OCI-LY3 (cell line): Measurements from ENCODE around the gene KLHDC7A.

ENCODE experiments used
- EZH2phosphoT487 ChIP-seq: fragments of 200-600 bp; shearing (Covaris generic); IDR thresholded peaks from 2 replicates; pipeline ENCODE4 v1.6.1; 2018; ENCODE audit warnings: antibody characterized with exemption, mixed run types, low read depth
- TF ChIP-seq, protein P1 (sequence below): fragments of 200-600, 300-600 bp; sonication (generic); IDR thresholded peaks from 2 replicates; pipeline ENCODE4 v1.5.1; 2014; ENCODE audit warnings: antibody characterized with exemption, low read length, low read depth

DNA sequence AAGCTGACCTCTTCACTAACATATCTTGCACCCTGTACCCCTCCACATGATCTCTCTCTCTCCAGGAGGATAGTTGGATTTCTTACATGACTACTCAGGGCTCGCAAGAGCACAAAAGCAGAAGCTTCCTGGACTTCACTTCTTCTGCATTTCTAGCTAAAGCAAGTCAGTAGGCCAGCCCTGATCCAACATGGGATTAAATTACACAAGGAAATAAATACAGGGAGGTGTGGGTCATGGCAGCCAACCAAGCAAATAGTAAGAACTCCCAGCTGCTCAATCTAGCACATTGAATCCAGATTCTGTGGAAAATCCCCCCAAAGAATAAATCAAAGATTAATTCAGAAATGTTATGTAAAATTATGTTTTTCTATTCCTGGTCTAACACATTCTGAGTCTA, 33.3 kb downstream of the KLHDC7A start:
- TF ChIP-seq, protein P1, sequence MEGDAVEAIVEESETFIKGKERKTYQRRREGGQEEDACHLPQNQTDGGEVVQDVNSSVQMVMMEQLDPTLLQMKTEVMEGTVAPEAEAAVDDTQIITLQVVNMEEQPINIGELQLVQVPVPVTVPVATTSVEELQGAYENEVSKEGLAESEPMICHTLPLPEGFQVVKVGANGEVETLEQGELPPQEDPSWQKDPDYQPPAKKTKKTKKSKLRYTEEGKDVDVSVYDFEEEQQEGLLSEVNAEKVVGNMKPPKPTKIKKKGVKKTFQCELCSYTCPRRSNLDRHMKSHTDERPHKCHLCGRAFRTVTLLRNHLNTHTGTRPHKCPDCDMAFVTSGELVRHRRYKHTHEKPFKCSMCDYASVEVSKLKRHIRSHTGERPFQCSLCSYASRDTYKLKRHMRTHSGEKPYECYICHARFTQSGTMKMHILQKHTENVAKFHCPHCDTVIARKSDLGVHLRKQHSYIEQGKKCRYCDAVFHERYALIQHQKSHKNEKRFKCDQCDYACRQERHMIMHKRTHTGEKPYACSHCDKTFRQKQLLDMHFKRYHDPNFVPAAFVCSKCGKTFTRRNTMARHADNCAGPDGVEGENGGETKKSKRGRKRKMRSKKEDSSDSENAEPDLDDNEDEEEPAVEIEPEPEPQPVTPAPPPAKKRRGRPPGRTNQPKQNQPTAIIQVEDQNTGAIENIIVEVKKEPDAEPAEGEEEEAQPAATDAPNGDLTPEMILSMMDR, result no peak
- TF ChIP-seq EZH2phosphoT487, result no peak
